ENCODE results near the gene LEFTY1. TPM values are rescaled to one million over a fixed set of nuclear protein-coding genes. Genes with fewer than 3 reads are reported as not detected.

LEFTY1 gene
- total and polyA plus RNA-seq, 2 of the 4 experiments (the other 2 are of a cell fraction): not detected

DNA sequence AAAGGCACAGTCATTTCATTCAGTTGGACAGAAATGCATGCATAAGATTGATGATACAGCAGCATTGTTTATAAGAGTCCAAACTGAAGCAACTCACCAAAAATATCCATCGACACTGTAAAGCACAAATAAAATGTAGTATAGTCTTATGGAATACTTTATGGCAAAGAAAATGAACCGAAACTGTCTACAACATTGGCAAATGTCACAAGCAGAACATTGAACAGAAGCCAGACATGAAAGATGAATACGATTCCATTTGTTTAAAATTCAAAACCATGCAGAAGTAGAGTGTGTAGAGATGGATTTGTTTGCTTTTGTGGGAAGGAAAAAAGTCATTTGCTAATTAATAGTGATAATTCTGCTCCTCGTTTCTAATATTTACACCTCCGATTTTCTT, 7.5 kb upstream of the LEFTY1 start:
- Histone ChIP-seq H2BK15ac (ENCODE audit: low read depth, low read length) (no peak overlapping the region), H3K4ac (ENCODE audit: low read depth, low read length) (no peak overlapping the region), H2BK20ac (ENCODE audit: low read depth, low read length) (no peak overlapping the region), H4K5ac (ENCODE audit: low read depth, low read length) (no peak overlapping the region), H3K4me3 (ENCODE audit: insufficient read depth, low read depth, low read length) (no peak overlapping the region), H3K4me1 (ENCODE audit: control insufficient read depth, insufficient read depth, low read length) (peaks cover 4% of the 10 kb centered on the region), H2AFZ (replicated peaks; ENCODE audit: low read length, poor library complexity) (no peak overlapping the region), H3K14ac (replicated peaks; ENCODE audit: low read depth, low read length) (no peak overlapping the region), H3K79me1 (ENCODE audit: low read depth in 1 of 2, low read length in 2 of 2) (no peaks in the 10 kb centered on the region), H2BK120ac (ENCODE audit: low read depth, low read length) (no peak overlapping the region), H3K36me3 (ENCODE audit: control insufficient read depth, insufficient read depth, low read length) (no peaks in the 10 kb centered on the region), H3K27me3 (ENCODE audit: control insufficient read depth, insufficient read depth, low read length) (no peaks in the 10 kb centered on the region), H4K20me1 (ENCODE audit: insufficient read depth, low read length) (no peaks in the 10 kb centered on the region), H3K4me2 (ENCODE audit: low read depth, low read length) (no peak overlapping the region), H3K9ac (ENCODE audit: low read depth, low read length) (no peak overlapping the region), H4K91ac (ENCODE audit: insufficient read depth, low read depth, low read length) (no peak overlapping the region), H2BK5ac (ENCODE audit: low read depth, low read length, poor library complexity, severe bottlenecking) (no peak overlapping the region), H3K9me3 (ENCODE audit: control insufficient read depth, insufficient read depth, low read length) (no peaks in the 10 kb centered on the region), H2AK9ac (replicated peaks; ENCODE audit: low read depth, low read length, poor library complexity) (no peak overlapping the region), H3K9me1 (ENCODE audit: insufficient read depth, low read length) (peaks cover 3% of the 10 kb centered on the region; the same call in 1 of the 2 replicates), H3K56ac (ENCODE audit: extremely low read depth, insufficient read depth, low read length) (no peak overlapping the region), H3K18ac (ENCODE audit: low read depth, low read length) (no peak overlapping the region), H2AK5ac (ENCODE audit: low read depth, low read length) (no peak overlapping the region), H4K8ac (ENCODE audit: low read depth in 2 of 2, low read length in 2 of 2) (no peak overlapping the region), H3K27ac (ENCODE audit: insufficient read depth, low read length) (no peak overlapping the region), H3K23ac (ENCODE audit: low read depth, low read length) (no peak overlapping the region)
- TF ChIP-seq CHD1 (IDR thresholded peaks at IDR 0.05; ENCODE audit: low read depth, low read length): no peak
- no peak for TF ChIP-seq CEBPB (IDR thresholded peaks at IDR 0.05; ENCODE audit: low read depth, low read length)
- TF ChIP-seq, protein P1, sequence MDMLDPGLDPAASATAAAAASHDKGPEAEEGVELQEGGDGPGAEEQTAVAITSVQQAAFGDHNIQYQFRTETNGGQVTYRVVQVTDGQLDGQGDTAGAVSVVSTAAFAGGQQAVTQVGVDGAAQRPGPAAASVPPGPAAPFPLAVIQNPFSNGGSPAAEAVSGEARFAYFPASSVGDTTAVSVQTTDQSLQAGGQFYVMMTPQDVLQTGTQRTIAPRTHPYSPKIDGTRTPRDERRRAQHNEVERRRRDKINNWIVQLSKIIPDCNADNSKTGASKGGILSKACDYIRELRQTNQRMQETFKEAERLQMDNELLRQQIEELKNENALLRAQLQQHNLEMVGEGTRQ (IDR thresholded peaks at IDR 0.05; ENCODE audit: low read depth, low read length): no peak
- no peak for TF ChIP-seq MXI1 (IDR thresholded peaks at IDR 0.05; ENCODE audit: borderline replicate concordance, low read depth, low read length)
- no peak for TF ChIP-seq BHLHE40 (IDR thresholded peaks at IDR 0.05; ENCODE audit: low read depth, low read length)
- no peak for TF ChIP-seq FOS (IDR thresholded peaks at IDR 0.05; ENCODE audit: low read depth, low read length)
- dilution Hi-C loops (cut with HindIII; ENCODE audit: low sequenced_read_pairs, unreplicated experiment) (no loop called here), intact Hi-C loops (cut with micrococcal nuclease) (no loop called here), in situ Hi-C loops (cut with MboI; ENCODE audit: low sequenced_read_pairs) (no loop called here)
- ChIA-PET POLR2A (ENCODE audit: unreplicated experiment) (no interaction called here), CTCF (interaction anchor here (0.5 kb wide), 1 partner anchor 372 kb away, joined by 3 read pairs; no protein-coding TSS in a partner anchor)
- no CpG with 5 or more reads among the region's 5 CpGs for WGBS, 2 experiments (ENCODE audit: extremely low coverage in 2 of 2, insufficient read length in 1 of 2)
- DNase-seq (no peak), ATAC-seq (ENCODE audit: low read depth) (0 out of 2 replicates have a peak, but pooled peaks have one; percentile 11)
- no TSS peak for BruUV-seq (replicated peaks)
